NCI-H2227 (cell line): ENCODE measurements around the gene GABPB2.

Experiments used
- DNase-seq: peaks from one replicate; lab custom pipeline; 2025; ENCODE audit not compliant: unreplicated experiment; lab: John Stamatoyannopoulos, UW

GABPB2 gene

DNA sequence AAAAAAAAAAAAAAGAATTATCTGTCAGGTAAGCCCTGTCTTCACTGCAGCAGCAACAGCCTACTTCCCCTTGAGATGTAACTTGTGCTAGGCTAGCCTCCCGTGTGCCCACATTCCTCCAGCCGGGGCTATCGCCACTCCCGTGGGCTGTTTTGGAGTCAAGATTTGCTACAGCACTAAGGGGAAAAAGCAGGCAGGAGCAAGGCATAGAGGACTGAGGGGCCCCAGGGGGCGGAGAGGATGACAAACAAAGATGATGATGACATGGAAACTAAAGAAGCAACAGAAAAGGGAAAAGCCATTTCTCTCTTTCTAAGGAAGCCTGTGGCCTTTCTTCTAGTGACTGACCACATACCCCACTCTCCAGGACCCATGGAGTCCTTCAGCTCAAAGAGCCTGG, 87.8 kb downstream of the GABPB2 start:
- no peak for DNase-seq

DNA sequence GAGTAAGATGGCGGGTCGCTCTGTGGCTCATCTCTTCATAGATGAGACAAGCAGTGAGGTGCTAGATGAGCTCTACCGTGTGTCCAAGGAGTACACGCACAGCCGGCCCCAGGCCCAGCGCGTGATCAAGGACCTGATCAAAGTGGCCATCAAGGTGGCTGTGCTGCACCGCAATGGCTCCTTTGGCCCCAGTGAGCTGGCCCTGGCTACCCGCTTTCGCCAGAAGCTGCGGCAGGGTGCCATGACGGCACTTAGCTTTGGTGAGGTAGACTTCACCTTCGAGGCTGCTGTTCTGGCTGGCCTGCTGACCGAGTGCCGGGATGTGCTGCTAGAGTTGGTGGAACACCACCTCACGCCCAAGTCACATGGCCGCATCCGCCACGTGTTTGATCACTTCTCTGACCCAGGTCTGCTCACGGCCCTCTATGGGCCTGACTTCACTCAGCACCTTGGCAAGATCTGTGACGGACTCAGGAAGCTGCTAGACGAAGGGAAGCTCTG, 88.2 kb downstream of the GABPB2 start:
- DNase-seq, result no peak

DNA sequence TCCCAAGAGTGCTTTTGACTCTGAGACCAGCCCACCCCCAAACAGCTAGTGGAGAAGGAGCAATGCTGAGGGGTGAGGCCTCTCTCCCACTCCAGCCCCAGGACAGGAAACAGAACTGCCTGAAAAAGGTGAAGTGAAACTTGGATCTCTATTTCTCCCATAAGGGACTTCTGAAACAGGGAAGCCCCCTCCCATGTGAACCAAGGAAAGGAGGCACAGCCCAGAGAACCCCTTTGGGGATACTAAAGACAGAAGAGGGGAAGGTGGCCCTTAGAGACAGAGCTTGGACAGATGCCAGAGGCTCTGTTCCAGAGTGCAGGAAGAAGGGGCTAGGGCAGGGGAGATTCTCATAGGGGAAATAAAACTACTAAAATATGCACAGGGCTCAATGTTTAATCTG, 88.8 kb downstream of the GABPB2 start:
- no peak for DNase-seq

DNA sequence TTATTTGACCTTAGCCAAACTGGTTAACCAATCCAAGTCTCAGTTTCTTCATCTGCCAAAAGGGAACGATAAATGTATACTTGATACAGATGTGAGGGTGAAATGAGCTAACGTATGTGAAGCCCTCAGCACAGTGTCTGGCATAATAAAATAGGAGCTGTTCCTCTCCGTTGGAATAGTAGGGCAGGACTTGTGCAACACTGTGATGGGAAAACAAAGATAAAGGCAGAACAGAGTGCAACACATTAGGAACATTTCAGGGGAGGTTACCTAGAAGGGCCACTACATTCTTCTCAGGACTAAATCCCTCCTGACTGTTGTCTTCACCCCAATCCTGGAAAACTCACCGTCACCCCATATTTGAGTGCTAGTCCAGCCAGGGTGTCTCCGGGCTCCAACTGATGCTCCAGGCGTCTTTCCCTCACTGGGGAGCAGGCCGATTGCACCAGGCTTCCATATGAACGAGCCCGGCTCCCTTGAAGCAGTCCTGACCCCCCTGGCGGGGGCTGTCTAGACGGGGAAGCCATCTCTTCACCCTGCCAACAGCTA, 94.2 kb downstream of the GABPB2 start:
- DNase-seq, result no peak

DNA sequence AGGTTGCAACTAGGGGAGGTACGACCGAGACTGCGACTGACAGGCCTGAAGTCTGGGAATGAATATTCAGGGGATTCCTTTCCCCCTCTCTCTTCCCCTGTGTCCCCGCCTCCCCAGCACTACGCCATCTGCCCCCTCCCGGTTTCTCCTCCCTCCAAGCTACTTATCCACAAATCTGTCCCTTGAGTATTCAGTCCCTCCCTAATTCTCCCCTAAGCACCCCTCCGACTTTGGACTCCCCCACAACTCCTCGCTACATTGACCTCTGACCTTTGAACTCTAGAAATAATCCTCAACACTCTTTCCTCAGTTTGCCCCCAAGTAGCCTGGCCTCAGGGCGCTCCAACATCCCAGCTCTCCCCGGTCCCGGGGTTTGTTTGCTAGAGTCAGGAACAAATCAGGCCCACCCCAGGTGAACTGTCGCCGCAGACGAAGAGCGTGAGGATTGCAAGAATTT, 94.7 kb downstream of the GABPB2 start:
- peak; percentile 79 for DNase-seq

DNA sequence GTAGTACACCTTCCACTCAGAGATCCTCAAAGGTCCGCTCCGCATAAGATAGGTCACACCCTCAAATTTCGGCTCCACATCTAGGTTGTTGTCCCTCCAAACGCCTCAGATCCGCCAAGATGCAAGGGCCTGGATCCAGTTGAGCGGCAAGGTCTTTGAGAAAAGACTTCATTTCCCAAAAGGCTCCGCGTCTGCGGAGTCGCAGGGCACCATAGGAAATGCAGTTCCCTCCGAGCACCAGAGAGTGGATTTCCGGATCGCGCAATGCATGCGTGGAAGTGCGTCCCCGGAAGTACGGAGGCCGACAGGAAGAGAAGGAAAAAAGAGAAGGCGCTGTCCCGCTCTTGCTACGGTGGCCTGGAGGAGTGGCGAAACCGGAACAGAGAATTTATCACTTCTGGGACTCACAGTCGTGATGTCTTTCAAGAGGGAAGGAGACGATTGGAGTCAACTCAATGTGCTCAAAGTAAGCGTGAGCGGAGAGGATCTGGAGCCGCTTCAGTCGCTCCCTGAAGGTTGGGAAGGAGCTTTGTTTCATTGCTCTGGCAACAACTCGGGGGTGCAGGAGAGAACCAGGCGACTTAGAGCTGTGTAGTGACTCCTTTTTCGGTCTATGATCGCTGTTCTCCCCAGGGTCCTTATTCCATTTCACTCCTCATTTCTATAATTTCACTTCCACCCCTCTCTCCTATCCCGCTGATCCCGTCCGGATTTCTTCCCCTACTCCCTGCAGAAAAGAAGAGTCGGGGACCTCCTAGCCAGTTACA, 95.4 kb downstream of the GABPB2 start, which contains the start of the genes LYSMD1 and SCNM1:
LYSMD1 (minus strand) TSS at position 165 of the 767 bp plus-strand sequence. CDS start 644 bp downstream, outside the sequence.
SCNM1 (plus strand) TSS at position 407 of the 767 bp plus-strand sequence; CDS start at position 416, 9 bp downstream.
- DNase-seq, result peak; percentile 99

DNA sequence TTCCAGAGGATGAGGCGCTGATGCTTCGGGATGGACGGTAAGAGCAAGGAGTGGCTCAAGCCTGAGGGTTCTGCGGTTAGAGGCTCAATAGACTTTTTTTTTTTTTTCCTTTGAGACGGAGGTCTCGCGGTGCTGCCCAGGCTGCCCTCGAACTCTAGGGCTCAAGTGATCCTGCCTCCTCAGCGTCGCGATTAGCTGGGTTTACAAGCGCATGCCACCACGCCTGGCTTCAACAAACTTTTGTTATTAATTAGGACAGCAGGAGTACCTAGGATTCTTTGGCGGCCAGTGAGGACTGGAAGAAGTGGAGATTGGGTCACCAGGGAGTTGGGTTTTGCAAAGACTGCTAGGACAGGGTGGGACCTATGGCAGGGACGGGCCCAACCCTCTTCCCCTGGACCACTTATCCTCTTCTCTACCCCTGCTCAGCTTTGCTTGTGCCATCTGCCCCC, 96.0 kb downstream of the GABPB2 start:
- peak; percentile 49 for DNase-seq

DNA sequence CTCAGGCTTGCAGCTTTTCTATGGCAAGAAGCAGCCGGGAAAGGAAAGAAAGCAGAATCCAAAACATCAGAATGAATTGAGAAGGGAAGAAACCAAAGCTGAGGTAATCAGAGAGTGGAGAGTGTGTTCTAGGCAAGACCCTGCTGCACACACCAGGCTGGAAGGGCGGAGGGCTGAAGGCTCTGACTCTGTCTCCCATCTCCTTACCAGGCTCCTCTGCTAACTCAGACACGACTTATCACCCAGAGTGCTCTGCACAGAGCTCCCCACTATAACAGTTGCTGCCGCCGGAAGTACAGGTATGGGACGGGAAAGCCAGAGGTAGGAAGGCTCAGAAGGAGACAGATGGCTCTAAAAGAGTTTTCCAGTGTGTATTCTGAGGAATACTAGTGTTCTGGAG, 96.6 kb downstream of the GABPB2 start:
- no peak for DNase-seq

DNA sequence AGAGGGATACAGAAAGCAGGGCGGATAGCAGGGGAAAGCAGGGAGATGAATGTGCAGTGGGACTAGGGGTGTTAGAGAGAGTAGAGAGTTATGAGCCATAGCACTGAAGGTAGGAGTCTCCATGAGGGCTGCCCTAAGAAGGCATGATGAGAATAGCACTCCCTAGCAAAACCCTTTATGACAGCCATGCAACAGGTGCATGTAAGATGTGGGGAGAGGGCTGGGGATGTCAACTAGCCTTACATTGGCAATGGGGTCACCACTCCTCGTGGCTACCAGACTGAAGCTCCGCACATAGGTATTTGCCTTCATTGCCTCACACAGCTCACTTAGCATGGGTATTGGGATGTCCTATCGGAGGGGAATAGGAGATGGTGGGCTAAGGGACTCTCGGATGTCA, 100.6 kb downstream of the GABPB2 start:
- DNase-seq, result no peak
